Measurements from ENCODE around the gene AVPR1A.

GRCh38 chr12:63163541-63163940 lies 12.5 kb upstream of the AVPR1A start:
- TF ChIP-seq CTCF (IDR thresholded peaks at IDR 0.05; ENCODE audit: insufficient read depth, low read length, poor library complexity, severe bottlenecking) (no peak), EZH2phosphoT487 (conservative IDR thresholded peaks at IDR 0.05; ENCODE audit: low read length) (no peak)
